HG02763 (cell line): ENCODE measurements around the gene LDHD.

Source experiments
- ATAC-seq: cut with Tn5 transposase; IDR thresholded peaks from one replicate; pipeline ENCODE4 v1.9.1; 2021; ENCODE audit warnings: mild to moderate bottlenecking, moderate library complexity; ENCODE audit not compliant: unreplicated experiment

LDHD gene

GRCh38 chr16:75114946-75115825 is 1.4 kb downstream of the LDHD start:
- ATAC-seq: no peak

DNA sequence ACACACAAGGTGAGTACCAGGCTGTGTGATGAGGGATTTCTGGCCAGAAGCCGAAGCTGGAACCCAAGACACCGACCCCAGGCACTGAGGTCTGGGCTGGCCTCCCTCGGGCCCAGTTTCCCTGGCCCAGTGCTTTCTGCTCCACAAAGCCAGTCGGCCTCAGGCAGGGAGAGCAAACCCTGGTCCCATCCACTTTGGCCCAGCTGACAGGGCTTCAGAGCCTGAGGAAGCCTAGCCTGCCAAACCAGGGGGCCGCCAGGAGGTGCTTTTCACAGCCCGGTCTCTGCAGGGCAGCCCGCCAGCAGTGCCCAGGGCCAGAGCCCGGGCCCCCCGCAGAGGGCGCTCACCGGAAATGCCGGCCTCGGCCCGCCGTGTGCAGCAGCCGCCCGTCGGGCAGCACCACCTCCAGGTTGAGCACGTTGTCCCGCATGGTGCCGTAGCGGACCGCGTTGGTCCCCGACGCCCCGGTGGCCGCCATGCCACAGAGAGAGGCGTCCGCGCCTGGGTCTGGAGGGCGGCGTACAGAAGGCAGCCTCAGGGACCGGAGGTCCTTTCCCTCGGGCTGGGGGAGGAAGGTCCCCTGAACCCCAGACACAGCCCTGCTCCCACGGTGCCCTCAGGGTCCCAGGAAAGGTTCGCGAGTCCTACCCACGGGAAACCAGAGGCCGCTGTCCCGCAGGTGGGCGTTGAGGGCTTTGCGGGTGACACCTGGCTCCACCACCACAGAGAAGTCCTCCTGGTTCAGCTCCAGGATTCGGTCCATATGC is 2.2 kb downstream of the LDHD start:
- no peak for ATAC-seq

DNA sequence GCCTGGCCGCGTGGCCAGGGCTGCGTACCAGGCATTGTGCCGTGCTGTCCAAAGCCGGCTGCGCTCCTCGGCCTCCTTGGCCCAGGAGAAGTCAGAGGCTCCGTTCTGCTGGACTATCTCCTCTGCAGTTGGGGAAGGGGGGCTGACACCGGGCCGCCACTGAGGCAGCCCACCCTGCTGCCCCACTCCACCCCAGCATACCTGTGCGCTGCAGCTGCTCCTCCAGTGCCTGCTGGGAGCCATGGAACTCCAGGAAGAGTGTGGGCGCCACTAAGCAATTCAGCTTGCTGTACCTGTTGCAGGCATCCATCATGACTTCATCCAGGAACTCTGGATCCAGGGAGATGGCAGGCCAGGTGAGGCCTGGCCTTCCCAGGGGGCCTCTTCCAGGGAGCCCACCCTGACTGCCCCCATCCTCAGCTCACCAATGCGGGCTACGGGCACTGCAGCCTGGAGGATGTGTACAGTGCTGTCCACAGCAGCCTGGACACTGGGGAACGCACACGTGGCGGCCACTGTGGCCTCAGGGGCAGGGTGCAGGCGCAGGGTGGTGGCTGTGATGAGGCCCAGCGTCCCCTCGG is 2.9 kb downstream of the LDHD start:
- ATAC-seq: no peak

GRCh38 chr16:75112734-75113491 is 3.7 kb downstream of the LDHD start:
- ATAC-seq: no peak

DNA sequence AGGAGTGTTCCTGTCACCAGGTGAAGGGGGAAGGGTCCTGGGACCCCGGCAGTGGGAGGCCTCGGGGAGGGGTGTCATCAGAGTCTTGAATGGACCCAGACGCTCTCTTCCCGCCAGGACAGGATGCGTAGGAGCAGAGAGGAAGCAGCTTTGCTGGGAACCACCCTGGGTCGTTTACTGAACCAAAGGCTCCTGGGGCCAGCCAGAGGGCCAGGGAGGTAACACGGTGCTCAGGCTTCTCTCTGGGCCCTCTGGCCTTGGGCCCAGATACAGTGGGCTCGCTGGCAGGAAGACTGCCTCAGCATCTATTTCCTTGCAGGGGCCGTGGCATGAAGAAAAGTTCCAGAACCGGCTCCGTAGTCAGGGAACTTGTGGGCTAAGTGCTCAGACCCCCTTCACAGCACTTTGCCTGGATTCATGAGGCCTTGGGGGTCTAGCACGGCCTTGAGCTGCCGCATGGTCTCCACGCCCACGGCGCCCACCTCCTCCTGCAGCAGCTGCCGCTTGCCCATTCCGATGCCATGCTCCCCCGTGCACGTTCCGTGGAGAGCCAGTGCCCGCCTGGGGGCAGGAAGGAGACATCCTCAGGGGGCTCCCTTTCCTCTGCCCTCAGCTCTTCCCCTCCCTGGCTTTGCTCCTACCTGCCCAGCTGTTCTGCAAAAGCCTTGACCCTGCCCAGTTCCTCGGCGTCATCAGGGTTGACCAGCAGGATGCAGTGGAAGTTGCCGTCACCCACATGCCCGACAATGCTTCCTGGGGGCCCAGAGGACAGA is 4.4 kb downstream of the LDHD start:
- ATAC-seq: no peak

DNA sequence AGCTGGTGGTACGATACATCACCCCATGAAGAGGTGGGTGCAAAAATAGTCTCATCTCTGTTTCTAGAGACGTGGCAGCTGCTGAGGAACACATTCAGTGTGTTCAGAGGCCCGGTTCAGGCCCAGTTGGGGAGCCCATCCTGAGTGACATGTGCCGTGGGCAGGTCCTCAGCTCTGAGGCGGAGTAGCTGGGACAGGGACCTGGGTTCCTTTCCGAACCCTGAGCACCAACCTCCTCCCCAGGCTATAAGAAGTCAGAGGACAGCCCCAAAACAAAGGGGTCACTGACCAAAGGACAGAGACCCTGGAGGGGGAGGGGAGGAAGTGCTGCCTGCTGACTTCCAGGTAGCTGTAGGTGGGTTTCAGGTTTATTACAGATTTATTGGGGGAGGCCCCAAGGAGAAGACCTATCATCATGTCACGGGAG is 5.1 kb downstream of the LDHD start:
- ATAC-seq: no peak

DNA sequence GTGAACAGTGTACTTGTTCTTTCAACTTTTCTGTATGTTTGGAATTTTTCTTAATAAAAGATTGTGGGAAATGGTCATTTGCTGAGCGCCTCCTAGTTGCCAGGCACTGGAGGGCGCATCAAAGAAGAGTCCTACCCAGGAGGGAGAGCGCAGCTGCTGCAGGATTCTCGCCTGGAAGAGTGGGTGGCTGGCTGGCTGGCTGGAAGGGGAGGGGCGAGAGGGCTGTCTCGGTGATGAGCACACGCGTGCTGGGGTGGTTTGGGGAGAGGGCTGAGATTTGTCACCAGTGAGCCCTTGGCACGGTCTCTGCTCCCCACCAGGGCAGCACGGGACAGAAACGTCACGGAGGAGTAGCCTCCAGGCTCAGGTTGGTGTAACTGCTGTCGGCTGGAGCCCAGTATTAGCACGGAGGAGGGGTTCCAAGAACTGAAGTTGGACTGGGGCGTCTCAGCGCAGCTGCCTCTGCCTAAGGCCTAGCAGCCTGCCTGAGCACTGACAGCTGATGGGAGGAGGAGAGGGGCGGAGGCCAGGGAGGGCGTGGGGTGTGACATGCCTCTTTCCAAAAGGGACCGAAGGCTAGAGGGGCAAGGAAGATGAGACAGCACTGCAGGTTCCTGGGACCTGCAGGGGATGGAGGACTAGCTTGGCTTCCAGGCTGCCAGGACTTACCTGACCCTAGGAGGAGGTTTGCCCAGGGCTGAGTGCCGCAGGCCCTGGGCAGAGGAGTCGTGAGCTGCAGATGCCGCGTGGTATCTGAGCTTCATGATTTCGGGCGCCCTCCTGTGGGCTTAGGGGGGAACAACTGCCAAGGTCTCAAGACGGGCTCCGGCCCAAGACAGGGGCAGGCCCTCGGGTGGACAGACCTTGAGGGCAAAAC is 5.7 kb downstream of the LDHD start:
- peak; percentile 70 for ATAC-seq

DNA sequence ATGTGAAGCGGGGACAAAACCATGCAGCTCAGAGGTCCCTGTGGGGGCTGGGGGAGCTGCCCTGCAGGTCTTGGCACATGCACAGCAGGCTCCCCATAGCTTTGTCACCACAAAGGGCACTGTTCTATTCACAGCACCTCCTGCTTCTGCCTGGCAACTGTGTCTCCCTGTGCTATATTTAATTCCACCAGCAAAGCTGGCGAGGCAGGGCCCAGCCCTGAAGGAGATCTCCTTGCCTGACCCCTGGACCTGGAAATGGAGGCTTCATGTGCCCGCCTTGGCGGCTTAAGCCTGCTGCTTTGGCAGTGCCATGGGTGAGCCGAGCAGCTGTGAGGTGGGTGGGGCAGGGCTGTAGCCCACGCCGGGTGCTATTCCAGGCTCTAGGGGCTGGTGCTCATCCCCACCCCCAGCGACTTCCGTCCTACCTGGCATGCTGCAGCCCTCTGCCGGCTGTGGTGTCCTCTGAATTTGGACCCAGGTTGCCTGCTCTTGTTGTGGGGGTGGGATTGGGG is 6.8 kb downstream of the LDHD start:
- no peak for ATAC-seq

- ATAC-seq: peak; percentile 26
These were observed 7.5 kb downstream of the LDHD start for GRCh38 chr16:75108792-75109731.

- no peak for ATAC-seq
These were observed 9.1 kb downstream of the LDHD start for GRCh38 chr16:75107505-75107904.

DNA sequence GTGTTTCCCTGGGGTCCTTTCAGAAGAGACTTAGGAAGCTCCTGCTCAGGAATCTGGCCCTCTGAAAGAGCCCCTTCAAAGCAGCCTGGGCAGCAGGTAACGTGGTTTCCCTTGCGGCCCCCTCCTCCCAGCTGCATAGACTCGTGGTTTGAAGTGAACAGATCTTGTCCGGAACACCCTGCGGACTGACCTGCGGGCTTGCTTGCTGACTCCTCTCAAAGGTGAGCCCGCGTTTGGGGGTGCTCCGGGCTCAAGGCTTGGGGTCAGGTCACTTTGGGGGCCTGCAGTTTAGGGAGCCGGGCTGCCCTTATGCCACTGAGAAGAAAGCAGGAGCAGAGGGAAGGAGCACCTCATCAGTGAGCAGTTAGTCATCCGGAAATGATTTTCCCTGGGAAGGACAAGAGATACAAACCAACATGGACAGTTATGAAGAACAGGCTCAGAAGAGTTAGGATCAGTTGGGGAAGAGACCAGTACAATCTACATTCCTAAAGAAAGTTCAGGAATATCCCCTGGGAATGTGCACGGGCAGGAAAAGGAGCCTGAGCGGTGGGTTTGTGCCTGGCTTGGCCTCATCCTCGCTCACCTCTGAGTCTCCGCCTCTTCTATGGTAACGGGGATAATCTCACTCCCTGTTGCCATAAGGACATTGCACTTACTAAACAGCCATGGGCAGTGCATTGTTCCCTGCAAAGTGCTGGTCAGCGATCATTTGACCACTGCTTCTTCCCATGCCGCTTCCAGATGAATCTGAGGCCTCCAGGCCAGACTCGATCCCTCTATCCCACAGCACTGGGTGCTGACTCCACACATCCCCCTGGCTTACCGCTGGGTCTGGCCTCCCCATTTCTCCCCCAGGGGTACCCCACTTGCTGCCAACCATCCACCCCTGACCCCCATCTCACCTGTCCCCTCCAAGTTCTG is 10.0 kb downstream of the LDHD start:
- ATAC-seq: no peak

- ATAC-seq: no peak
These were observed 11.1 kb downstream of the LDHD start for GRCh38 chr16:75105306-75106061.

GRCh38 chr16:75104836-75105235 is 11.7 kb downstream of the LDHD start:
- ATAC-seq: no peak

- ATAC-seq: no peak
These were observed 12.6 kb downstream of the LDHD start for GRCh38 chr16:75103994-75104393.

GRCh38 chr16:75102595-75102994 is 14.0 kb downstream of the LDHD start:
- ATAC-seq: no peak

- ATAC-seq: no peak
These were observed 14.9 kb downstream of the LDHD start for GRCh38 chr16:75101635-75102034.
